Renal cortical epithelial cell (primary cell): ENCODE measurements around the gene DDX5. TPM values are rescaled to one million over a fixed set of nuclear protein-coding genes. Genes with fewer than 3 reads are reported as not detected.

Source experiments
- DNase-seq: peaks from one replicate; pipeline ENCODE4 v3.0.0-alpha.2; 2011; ENCODE audit warnings: low read depth
- total RNA-seq: library from RNA; depleted of rRNA; stranded (reverse); fragments of >200 nt; gene quantifications from 2 replicates; pipeline ENCODE4 v1.2.3, GENCODE V29; 2014

DDX5 gene
- 235 and 745 TPM in 2 replicates for total RNA-seq

GRCh38 chr17:64506201-64506575, at the start of gene DDX5:
Gene DDX5, minus strand, starts transcription at chr17:64506289. Its CDS starts 170 bp downstream, at chr17:64506119.
- DNase-seq, result no peak

DNA sequence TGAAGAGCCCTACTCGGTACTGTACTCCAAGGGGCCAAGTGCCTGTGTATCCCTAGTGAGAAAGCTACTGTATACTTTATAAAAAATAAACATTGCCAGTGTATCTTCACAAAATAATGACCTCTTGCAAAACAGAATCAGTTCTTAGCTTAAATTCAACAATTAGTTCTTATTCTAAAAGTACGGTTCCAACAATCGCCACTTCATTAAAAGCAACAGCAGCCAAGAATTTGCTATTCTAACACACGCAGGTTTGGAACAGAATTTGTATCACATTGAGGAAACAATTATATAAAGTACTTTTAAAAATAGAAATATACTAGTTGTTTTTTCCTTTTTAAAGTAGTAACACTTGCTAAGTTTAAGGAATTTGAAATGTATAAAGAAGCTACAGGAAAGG, 49.2 kb upstream of the DDX5 start:
- DNase-seq, result no peak

- no peak for DNase-seq
These were observed 48.0 kb upstream of the DDX5 start for GRCh38 chr17:64554028-64554637.

DNA sequence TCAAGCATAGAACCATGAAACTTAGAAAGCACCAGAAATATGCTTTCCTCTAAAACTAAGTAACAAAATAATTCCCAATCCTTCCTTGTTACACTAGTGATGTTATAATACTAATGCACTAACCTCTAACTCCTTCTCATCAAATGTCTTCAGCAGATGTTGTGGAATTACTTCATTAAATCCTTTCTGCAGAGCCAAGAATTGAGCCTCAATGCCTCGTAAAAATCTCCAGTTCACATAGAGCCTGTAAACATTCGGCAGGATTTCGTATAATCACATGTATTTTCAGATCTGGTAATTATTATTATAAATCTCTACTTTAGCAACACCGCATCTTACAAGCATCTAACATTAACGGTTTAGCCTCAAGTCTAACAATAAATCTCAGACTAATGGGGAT, 45.4 kb upstream of the DDX5 start:
- no peak for DNase-seq

GRCh38 chr17:64547319-64547718, 41.2 kb upstream of the DDX5 start:
- DNase-seq, result no peak

DNA sequence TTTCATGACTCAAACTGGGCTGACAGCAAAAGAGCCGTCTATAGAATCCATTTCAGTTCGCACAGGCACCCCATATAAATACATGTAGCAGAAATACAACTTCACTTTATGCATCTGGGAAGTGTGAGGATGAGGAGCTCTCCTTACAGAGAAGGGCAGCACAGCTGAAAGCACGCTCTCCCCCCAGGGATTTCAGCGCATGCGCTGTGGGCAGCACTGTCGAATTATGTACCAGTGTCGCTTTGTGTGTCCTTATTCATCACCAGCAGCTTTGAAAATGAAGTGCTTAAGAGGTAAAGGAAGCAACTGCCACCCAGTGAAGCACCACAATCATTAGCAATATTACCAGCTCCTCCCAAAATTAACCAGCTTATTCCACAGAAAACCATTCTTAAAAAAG, 40.6 kb upstream of the DDX5 start:
- no peak for DNase-seq

- no peak for DNase-seq
These were observed 38.7 kb upstream of the DDX5 start for GRCh38 chr17:64544742-64545141.

DNA sequence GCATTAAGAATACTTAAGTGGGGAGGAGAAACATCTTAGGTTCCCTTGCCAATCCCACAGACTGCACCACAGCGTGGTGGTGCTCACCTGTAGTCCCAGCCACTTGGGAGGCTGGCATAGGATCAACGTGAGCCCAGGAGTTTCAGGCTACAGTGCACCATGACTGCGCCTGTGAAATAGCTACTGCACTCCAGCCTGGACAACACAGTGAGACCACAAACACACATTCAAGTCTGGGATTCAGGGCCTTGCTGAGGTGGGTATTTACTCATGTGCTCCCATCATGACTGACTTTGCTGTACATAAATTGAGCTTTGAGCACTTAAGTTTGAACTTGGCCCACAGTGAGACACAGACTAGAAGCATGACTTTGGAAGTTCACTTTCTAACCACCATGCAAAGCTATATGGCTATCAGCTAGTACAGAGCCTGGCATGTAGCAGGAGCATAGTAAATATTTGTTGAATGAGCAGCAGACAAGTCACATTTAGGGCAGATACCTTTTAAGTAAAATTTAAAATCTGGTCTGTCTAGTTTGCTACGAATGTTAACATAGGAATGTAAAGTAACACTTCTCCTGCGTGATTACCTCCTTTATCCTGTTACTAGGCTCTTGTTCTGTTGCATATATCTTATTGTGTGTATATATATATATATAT, 34.2 kb upstream of the DDX5 start:
- no peak for DNase-seq

DNA sequence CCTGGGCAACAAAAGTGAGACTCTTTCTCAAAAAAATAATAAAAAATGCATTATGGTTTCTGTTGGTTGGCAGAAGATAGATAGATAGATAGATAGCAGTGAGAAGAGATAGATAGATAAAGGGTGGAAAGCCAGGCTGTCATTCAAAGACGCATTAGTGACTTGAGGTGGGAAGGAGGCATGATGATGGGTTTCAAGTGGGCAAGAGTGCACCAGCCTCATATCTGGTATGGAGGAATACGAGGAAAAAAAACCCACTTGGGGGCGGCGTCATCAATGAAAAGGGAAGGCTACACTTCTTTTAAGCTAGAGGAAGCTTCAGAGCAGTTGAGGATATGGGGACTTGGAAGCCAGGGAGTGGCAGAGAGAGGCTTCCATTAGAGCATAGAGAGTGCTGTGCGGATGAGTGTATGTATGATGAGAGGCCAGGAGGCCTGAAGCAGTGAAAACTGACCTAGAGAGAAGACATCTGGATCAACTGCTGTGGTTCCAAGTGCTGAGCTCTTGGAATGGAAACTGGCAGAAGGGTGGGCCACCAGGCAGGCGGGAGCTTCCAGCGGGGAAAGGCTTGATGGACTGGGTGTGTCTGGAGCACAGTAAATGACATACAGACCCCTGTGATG, 32.5 kb upstream of the DDX5 start:
- no peak for DNase-seq

DNA sequence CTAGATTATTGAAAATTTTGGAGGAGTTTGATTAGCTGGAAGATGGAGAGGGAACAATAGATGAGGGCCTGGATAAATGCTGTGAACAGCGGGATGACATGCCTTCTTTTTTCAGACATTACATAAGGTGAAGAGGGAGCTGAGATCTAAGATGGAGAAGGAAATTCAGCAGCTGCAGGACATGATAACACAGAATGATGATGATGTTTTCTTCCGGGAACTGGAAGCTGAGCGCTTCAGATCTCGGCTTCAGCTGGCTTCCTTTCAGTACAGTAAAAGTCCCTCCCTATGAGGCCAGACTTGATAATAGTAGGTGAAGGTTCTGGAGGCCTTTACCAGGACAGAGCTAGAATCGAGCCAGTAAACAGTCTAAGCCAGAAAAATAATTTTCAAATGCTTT, 31.4 kb upstream of the DDX5 start:
- no peak for DNase-seq

- DNase-seq, result no peak
These were observed 30.8 kb upstream of the DDX5 start for GRCh38 chr17:64536913-64537312.

DNA sequence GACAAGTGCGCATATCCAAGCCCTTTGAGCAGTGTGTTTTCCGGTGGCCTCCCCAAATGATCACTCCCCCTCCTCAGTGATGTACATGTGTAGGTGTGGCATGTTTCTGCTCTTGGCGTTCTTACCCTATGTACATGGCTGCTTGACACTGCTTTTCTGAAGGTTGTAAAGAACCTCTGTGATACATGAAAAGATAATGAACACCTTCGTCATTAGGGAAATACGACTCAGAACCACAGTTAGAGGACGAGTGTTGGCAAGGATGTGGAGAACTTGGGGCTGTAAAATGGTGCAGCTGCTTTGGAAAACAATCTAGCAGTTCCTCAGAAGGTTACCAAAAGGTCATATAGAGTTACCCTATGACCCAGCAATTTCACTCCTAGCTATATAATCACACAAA, 29.3 kb upstream of the DDX5 start:
- DNase-seq, result no peak

GRCh38 chr17:64534187-64534586, 28.1 kb upstream of the DDX5 start:
- peak; percentile 11 for DNase-seq

GRCh38 chr17:64533784-64534183, 27.7 kb upstream of the DDX5 start:
- DNase-seq, result no peak

- DNase-seq, result no peak
These were observed 26.3 kb upstream of the DDX5 start for GRCh38 chr17:64532409-64532808.

GRCh38 chr17:64531955-64532371, 25.9 kb upstream of the DDX5 start:
- no peak for DNase-seq

- no peak for DNase-seq
These were observed 23.1 kb upstream of the DDX5 start for GRCh38 chr17:64529221-64529620.

DNA sequence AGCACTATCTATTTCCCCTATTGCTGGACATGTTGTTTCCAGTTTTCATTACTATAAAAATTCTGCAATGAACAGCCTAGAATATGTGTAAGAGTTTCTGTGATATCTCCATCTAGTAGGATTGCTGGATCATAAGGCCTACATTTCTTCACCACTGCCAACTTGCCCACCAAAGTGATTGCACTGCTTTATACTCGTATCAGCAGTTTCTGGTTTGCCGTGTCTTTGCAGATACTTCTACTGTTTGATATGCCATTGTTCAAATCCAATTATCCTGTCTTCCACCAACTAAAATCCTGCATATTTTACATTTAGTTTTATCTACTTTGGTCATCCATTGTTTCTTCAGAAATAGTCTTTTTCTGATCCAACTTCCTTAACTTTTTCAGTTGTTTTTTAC, 21.8 kb upstream of the DDX5 start:
- DNase-seq, result no peak

DNA sequence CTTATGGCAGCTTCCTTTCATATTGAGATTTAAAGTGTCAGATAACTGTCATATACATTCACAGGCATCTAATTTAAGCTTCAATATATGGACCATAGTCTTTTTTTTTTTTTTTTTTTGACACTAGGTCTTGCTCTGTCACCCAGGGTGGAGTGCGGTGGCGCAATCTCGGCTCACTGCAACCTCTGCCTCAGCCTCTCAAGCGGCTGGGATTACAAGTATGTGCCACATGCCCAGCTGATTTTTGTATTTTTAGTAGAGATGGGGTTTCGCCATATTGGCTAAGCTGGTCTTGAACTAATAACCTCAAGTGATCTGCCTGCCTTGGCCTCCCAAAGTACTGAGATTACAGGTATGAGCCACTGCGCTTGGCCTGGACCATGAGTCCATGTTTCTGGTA, 14.3 kb upstream of the DDX5 start:
- DNase-seq, result no peak

- no peak for DNase-seq
These were observed 13.5 kb upstream of the DDX5 start for GRCh38 chr17:64519601-64520000.

DNA sequence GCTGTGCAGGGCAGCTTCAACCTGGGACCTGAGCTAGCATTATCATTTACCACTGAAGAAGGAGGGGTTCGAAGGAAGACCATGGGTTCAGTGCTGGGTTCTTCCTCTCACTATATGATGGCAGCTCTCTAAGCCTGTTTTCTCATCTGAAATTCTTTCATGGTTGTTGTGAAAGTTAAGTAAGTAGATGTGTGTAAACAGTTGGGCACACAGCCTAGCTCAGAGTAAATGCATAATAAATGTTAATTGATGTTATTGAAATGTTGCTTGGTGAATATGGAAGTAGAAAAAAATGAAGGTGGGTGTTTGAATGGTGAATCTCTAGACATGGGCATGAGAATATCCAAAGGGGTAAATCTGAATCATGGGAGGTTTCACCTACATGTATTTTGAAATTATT, 9.7 kb upstream of the DDX5 start:
- DNase-seq, result no peak

DNA sequence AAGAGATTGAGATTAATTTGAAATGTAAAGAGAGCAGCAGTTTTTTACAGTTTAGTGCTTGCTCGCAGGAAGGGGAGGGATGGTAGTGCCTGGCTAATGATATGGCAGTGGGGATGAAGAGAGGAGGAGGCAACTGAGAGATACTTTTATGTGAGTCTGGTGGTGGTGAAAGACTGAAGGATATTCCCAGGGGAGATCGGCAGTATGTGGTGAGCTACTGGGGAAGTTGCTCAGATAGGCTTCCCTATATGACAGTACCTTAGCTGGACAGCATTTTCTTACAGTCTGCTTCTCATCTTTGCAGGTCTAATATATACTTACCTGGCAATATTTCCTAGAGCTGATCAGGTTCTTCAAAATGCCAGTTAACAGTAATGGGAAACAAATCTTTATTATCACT, 9.3 kb upstream of the DDX5 start:
- no peak for DNase-seq

- DNase-seq, result no peak
These were observed 3.1 kb upstream of the DDX5 start for GRCh38 chr17:64509179-64509578.

GRCh38 chr17:64508683-64509082, 2.6 kb upstream of the DDX5 start:
- no peak for DNase-seq
